Measurements from ENCODE around the gene GDPD3. TPM values are rescaled to one million over a fixed set of nuclear protein-coding genes. Genes with fewer than 3 reads are reported as not detected.

GDPD3 gene
- total RNA-seq, 1 donor from 2014 or later = 19.7 TPM

GRCh38 chr16:30070490-30070889 lies 42.8 kb downstream of the GDPD3 start:
- H3K4me1 Mint-ChIP-seq (ENCODE audit: unreplicated experiment) = peaks cover 12% of the 10 kb centered on the region
- no peaks in the 10 kb centered on the region for H3K9me3 Mint-ChIP-seq
- H3K27ac Mint-ChIP-seq = peak overlapping the region; percentile 42
- DNase-seq (ENCODE audit: extremely low spot score, unreplicated experiment) = no peak
- TF ChIP-seq, protein P1, sequence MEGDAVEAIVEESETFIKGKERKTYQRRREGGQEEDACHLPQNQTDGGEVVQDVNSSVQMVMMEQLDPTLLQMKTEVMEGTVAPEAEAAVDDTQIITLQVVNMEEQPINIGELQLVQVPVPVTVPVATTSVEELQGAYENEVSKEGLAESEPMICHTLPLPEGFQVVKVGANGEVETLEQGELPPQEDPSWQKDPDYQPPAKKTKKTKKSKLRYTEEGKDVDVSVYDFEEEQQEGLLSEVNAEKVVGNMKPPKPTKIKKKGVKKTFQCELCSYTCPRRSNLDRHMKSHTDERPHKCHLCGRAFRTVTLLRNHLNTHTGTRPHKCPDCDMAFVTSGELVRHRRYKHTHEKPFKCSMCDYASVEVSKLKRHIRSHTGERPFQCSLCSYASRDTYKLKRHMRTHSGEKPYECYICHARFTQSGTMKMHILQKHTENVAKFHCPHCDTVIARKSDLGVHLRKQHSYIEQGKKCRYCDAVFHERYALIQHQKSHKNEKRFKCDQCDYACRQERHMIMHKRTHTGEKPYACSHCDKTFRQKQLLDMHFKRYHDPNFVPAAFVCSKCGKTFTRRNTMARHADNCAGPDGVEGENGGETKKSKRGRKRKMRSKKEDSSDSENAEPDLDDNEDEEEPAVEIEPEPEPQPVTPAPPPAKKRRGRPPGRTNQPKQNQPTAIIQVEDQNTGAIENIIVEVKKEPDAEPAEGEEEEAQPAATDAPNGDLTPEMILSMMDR (conservative IDR thresholded peaks at IDR 0.05) = no peak
- peaks cover 27% of the 10 kb centered on the region for H3K36me3 Mint-ChIP-seq
- no peak overlapping the region for H3K4me3 Mint-ChIP-seq
- no peaks in the 10 kb centered on the region for H3K27me3 Mint-ChIP-seq

GRCh38 chr16:30069611-30070462 lies 43.5 kb downstream of the GDPD3 start:
- no peak overlapping the region for H3K4me3 Mint-ChIP-seq
- H3K27ac Mint-ChIP-seq = peak overlapping the region; percentile 42
- H3K36me3 Mint-ChIP-seq = peaks cover 27% of the 10 kb centered on the region
- TF ChIP-seq, protein P1 (conservative IDR thresholded peaks at IDR 0.05) = no peak
- no peaks in the 10 kb centered on the region for H3K9me3 Mint-ChIP-seq
- no peak for DNase-seq (ENCODE audit: extremely low spot score, unreplicated experiment)
- no peaks in the 10 kb centered on the region for H3K27me3 Mint-ChIP-seq
- peaks cover 12% of the 10 kb centered on the region for H3K4me1 Mint-ChIP-seq (ENCODE audit: unreplicated experiment)

DNA sequence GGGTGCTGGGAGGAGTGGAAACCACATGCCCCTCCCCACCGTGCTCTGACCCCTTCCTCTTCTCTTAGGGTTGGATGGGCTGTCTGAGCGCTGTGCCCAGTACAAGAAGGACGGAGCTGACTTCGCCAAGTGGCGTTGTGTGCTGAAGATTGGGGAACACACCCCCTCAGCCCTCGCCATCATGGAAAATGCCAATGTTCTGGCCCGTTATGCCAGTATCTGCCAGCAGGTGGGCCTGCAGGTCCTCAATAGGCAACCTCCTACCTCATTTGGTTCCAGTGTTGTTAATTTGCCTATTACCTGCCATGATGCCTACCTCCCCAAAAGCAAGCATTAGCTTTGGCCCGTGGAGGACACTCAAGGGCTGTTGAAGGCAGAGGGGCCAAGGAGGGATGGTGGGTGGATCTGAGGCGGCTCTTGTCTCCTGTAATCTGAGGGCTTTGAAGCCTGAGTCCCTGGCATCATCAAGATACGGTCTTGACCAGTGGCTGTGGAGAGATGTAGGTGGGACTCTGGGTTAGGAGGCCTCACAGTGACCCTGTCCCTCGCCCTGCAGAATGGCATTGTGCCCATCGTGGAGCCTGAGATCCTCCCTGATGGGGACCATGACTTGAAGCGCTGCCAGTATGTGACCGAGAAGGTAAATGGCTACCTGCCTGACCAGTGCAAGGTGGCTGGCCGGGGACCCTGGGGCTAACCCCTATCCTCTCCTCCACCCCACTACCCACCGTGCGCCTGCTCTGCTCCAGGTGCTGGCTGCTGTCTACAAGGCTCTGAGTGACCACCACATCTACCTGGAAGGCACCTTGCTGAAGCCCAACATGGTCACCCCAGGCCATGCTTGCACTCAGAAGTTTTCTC lies 44.4 kb downstream of the GDPD3 start:
- no peaks in the 10 kb centered on the region for H3K27me3 Mint-ChIP-seq
- TF ChIP-seq, protein P1 (conservative IDR thresholded peaks at IDR 0.05) = peak; percentile 68
- peak overlapping the region; percentile 89 for H3K27ac Mint-ChIP-seq
- H3K4me3 Mint-ChIP-seq = peak overlapping the region; percentile 78
- H3K9me3 Mint-ChIP-seq = no peaks in the 10 kb centered on the region
- H3K4me1 Mint-ChIP-seq (ENCODE audit: unreplicated experiment) = peaks cover 12% of the 10 kb centered on the region
- peaks cover 27% of the 10 kb centered on the region for H3K36me3 Mint-ChIP-seq
- no peak for DNase-seq (ENCODE audit: extremely low spot score, unreplicated experiment)

- Mint-ChIP-seq H3K27me3 (no peaks in the 10 kb centered on the region), H3K27ac (peak overlapping the region; percentile 89), H3K4me3 (peak overlapping the region; percentile 78), H3K36me3 (peaks cover 27% of the 10 kb centered on the region), H3K4me1 (ENCODE audit: unreplicated experiment) (peaks cover 12% of the 10 kb centered on the region), H3K9me3 (no peaks in the 10 kb centered on the region)
- TF ChIP-seq, protein P1 (conservative IDR thresholded peaks at IDR 0.05) = no peak
- no peak for DNase-seq (ENCODE audit: extremely low spot score, unreplicated experiment)
These were observed 45.0 kb downstream of the GDPD3 start for GRCh38 chr16:30068333-30068732.

GRCh38 chr16:30067584-30067916 lies 45.8 kb downstream of the GDPD3 start:
- TF ChIP-seq, protein P1 (conservative IDR thresholded peaks at IDR 0.05) = no peak
- peaks cover 27% of the 10 kb centered on the region for H3K36me3 Mint-ChIP-seq
- H3K4me1 Mint-ChIP-seq (ENCODE audit: unreplicated experiment) = peaks cover 12% of the 10 kb centered on the region
- no peaks in the 10 kb centered on the region for H3K9me3 Mint-ChIP-seq
- peak overlapping the region; percentile 92 for H3K4me3 Mint-ChIP-seq
- no peak for DNase-seq (ENCODE audit: extremely low spot score, unreplicated experiment)
- H3K27ac Mint-ChIP-seq = peak overlapping the region; percentile 96
- H3K27me3 Mint-ChIP-seq = no peaks in the 10 kb centered on the region
